Measurements from ENCODE around the gene PLEKHA7.
"Not testable (repeated sequence)": the region's sequence is repeated elsewhere in the genome, so short reads cannot be mapped to it uniquely, and the experiment has no call there.

The PLEKHA7 gene

GRCh38 chr11:16981651-16982194, 32.5 kb downstream of the PLEKHA7 start:
- H3K4me3 ChIP-seq (ENCODE audit: low read length): no peak overlapping the region
- DNase-seq (ENCODE audit: low read depth, low spot score): no peak

GRCh38 chr11:16979703-16980622, 34.3 kb downstream of the PLEKHA7 start:
- no peak overlapping the region for H3K4me3 ChIP-seq (ENCODE audit: low read length)
- DNase-seq (ENCODE audit: low read depth, low spot score): no peak

GRCh38 chr11:16977994-16978315, 36.3 kb downstream of the PLEKHA7 start:
- DNase-seq (ENCODE audit: low read depth, low spot score): no peak
- no peak overlapping the region for H3K4me3 ChIP-seq (ENCODE audit: low read length)

- no peak overlapping the region for H3K4me3 ChIP-seq (ENCODE audit: low read length)
- DNase-seq (ENCODE audit: low read depth, low spot score): no peak
Observed at GRCh38 chr11:16977136-16977993, 36.8 kb downstream of the PLEKHA7 start.

GRCh38 chr11:16976379-16976778, 37.8 kb downstream of the PLEKHA7 start:
- no peak for DNase-seq (ENCODE audit: low read depth, low spot score)
- H3K4me3 ChIP-seq (ENCODE audit: low read length): no peak overlapping the region

GRCh38 chr11:16975906-16976305, 38.3 kb downstream of the PLEKHA7 start:
- DNase-seq (ENCODE audit: low read depth, low spot score): no peak
- H3K4me3 ChIP-seq (ENCODE audit: low read length): no peak overlapping the region

- H3K4me3 ChIP-seq (ENCODE audit: low read length): no peak overlapping the region
- no peak for DNase-seq (ENCODE audit: low read depth, low spot score)
Observed at GRCh38 chr11:16973338-16973964, 40.8 kb downstream of the PLEKHA7 start.

GRCh38 chr11:16969010-16969999, 44.9 kb downstream of the PLEKHA7 start:
- H3K4me3 ChIP-seq (ENCODE audit: low read length): no peak overlapping the region
- no peak for DNase-seq (ENCODE audit: low read depth, low spot score)

GRCh38 chr11:16968196-16968595, 46.0 kb downstream of the PLEKHA7 start:
- H3K4me3 ChIP-seq (ENCODE audit: low read length): no peak overlapping the region
- DNase-seq (ENCODE audit: low read depth, low spot score): no peak

- no peak overlapping the region for H3K4me3 ChIP-seq (ENCODE audit: low read length)
- no peak for DNase-seq (ENCODE audit: low read depth, low spot score)
Observed at GRCh38 chr11:16966930-16967671, 47.1 kb downstream of the PLEKHA7 start.

GRCh38 chr11:16964501-16964900, 49.7 kb downstream of the PLEKHA7 start:
- H3K4me3 ChIP-seq (ENCODE audit: low read length): no peak overlapping the region
- no peak for DNase-seq (ENCODE audit: low read depth, low spot score)

- no peak for DNase-seq (ENCODE audit: low read depth, low spot score)
- no peak overlapping the region for H3K4me3 ChIP-seq (ENCODE audit: low read length)
Observed at GRCh38 chr11:16963316-16963876, 50.8 kb downstream of the PLEKHA7 start.

- DNase-seq (ENCODE audit: low read depth, low spot score): peak; percentile 30
- H3K4me3 ChIP-seq (ENCODE audit: low read length): not testable (repeated sequence)
Observed at GRCh38 chr11:16962589-16962988, 51.6 kb downstream of the PLEKHA7 start.

GRCh38 chr11:16962146-16962545, 52.1 kb downstream of the PLEKHA7 start:
- H3K4me3 ChIP-seq (ENCODE audit: low read length): no peak overlapping the region
- DNase-seq (ENCODE audit: low read depth, low spot score): no peak

- no peak for DNase-seq (ENCODE audit: low read depth, low spot score)
- H3K4me3 ChIP-seq (ENCODE audit: low read length): no peak overlapping the region
Observed at GRCh38 chr11:16960250-16960649, 54.0 kb downstream of the PLEKHA7 start.

- H3K4me3 ChIP-seq (ENCODE audit: low read length): no peak overlapping the region
- DNase-seq (ENCODE audit: low read depth, low spot score): no peak
Observed at GRCh38 chr11:16959602-16960001, 54.6 kb downstream of the PLEKHA7 start.

- H3K4me3 ChIP-seq (ENCODE audit: low read length): no peak overlapping the region
- no peak for DNase-seq (ENCODE audit: low read depth, low spot score)
Observed at GRCh38 chr11:16958833-16959232, 55.4 kb downstream of the PLEKHA7 start.

Data from Jurkat, Clone E6-1 (cell line).